HK-2 (cell line): Measurements from ENCODE around the gene LHFPL6.

Experiments
- DNase-seq: peaks from one replicate; pipeline ENCODE4 v3.0.0-alpha.2; 2018; ENCODE audit not compliant: unreplicated experiment

LHFPL6 gene

DNA sequence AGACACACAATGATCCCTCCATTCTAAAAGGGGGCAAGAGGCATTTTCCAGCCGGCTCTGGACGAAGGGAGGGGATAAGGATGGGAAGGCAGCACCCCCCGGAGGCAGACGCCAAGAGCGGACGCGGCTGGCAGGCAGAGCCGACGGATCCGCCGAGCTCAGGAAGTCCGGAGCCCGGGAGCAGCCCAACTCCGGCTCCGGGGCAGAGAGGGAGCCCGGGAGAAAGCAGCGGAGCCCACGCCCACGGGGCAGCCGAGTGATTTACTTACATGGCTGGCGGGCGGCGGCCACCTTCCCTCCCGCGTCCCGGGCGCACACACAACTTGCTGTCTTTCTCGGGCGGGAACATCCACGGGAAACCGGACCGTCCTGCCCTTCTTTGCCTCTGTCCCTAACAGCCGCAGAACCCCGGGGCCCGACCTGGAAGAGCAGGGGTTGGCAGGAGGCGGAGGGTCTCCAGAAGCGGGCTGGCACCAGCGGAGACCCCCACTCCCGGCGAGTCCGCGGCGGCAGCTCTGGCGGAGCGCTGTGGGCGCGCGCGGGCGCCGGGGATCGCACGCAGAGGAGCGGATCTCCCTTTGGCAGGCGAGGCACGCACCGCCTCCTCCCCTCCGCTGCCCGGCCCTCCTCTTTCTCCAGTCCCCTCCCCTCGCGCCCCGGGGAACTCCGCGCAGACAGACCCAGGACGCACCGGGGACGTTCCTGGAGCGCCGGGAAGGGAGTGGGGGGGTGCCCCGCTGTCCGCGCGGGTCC, at the start of gene LHFPL6:
LHFPL6 (minus strand) TSS at position 580 of the 753 bp plus-strand sequence.
- peak; percentile 80 for DNase-seq

DNA sequence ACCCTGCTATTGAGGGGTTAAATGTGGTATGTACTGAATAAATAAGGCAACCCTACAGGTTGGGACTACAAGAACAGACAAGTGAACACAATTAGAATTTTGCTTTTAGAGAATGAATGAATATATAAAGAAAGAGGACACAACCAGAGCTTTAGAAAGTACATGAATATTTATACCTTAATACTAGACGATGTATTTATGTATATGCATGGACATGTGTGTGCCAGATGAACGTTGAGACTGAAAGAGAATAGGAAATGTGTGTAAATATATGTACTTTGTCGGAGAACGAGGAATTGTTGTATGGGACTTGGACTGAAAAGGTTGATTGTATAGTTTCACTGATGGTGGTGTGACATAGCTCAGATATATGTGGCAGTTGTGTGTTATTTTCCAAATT, 43.1 kb upstream of the LHFPL6 start:
- no peak for DNase-seq

DNA sequence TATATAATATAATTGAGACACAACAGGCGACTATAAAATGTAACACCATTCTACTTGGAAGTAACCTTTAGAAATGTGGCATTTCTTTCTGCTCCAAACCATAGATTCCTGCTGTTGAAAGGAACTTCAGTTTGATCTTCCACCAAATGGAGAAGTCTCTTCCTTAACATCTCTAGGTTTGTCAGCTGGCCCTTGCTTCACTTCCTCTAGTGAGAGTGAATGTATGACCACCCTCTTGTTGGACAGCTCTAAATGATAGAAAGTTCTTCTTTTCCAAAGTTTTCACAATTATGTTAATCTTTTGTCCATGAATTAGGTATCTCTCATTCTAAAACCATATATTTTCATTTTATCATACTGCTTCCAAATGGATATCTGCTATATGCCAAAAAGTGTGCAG, 38.7 kb upstream of the LHFPL6 start:
- no peak for DNase-seq

DNA sequence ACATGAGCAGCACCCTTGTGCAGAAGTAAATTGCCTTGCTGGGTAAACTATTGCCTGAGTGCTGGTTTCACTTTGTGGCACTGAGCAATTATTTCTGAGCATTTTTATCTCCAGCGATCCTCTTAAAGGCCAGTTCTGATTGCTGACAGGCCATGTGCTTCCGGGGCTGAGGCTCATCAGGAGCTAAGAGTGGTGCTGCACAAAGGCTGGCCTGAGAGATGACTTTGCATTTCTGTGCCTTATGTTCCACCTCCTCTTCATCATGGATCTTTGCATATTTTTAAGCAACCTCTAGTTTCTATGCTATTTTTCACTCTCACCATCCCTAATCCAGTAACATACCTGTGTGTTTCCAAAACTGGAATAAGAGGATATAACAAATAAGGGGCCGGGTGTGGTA, 34.9 kb upstream of the LHFPL6 start:
- DNase-seq: no peak

DNA sequence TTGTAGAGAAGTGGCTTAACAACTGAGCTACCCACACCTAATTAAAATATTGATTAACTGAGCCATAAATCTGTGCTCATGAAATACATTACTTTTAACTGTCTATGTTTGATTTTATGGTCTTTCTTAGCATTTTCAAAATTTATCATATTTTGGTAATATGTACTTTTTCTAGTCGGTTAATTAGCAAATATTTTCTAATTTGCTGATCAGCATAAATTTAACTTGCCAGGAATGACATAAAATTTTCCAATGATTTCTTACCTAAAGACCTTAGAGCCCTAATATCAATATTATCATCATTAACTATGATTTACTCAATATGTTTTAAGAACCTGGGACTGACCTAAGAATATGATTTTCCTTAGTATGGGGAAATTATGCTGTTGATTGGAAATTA, 32.6 kb upstream of the LHFPL6 start:
- no peak for DNase-seq

DNA sequence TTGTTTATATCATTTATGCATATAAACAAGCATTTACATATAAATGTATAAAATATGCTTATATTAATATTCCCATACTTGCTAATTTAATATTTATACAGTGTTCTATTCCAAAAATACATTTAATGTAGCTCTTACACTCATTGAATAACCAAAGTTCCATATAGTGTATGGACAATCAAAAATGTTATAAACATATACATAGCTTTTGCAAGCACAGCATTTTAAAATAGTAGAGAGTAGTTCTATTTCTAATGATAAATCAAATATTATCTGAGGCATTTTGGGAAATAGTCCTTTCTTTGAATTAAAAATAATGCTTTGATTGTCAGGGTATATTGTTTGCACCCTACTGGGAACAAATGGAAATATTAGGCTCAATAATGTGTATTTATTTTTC, 30.0 kb upstream of the LHFPL6 start:
- no peak for DNase-seq

DNA sequence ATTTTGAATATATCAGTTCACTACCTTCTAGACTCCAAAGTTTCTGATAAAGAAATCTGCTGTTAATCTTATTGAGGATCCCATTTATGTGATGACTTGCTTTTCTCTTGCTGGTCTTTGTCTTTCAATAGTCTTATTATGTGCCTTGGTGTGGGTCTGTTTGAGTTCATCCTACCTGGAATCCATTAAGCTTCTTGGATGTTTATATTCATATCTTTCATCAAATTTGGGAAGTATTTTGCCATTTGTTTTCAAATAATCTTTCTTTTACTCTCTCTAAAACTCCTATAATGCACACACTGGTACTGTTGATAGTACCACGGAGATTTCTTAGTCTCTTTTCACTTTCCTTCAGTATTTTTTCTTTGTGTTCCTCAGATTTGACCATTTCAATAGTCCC, 28.3 kb upstream of the LHFPL6 start:
- no peak for DNase-seq

DNA sequence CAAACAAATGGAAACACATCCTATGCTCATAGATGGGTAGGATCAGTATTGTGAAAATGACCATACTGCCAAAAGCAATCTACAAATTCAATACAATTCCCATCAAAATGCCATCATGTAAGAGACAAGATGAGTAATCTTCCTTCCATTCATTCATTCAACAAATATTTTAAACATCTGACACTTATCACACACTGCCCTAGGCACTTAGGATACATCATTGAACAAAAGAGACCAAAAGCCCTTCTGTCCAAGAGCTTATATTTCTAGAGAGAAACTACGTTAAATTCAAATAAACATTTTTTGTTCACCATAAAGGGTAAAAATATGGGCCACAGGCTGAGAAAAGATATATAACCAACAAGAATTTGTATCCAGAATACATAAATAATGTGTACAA, 20.5 kb upstream of the LHFPL6 start:
- DNase-seq: no peak

DNA sequence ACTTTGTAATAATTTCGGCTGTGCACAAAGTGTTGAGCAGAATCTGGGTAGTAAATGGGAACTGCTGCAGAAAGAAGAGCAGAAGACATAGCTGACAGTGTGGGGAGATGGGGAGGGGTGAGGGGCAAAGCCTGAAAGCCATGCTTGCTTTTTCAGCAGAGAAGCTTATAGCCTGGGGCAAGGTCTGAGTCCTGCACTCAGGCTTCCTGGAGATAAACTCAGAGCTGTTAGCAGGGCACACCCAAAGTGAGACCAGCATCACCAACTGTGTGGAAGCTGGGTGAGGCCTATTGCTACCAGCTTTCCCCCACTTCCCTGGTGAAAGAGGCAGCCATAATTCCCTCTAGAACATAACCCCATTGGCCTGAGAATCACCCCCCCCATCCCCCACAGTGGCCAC, 15.6 kb upstream of the LHFPL6 start:
- no peak for DNase-seq

DNA sequence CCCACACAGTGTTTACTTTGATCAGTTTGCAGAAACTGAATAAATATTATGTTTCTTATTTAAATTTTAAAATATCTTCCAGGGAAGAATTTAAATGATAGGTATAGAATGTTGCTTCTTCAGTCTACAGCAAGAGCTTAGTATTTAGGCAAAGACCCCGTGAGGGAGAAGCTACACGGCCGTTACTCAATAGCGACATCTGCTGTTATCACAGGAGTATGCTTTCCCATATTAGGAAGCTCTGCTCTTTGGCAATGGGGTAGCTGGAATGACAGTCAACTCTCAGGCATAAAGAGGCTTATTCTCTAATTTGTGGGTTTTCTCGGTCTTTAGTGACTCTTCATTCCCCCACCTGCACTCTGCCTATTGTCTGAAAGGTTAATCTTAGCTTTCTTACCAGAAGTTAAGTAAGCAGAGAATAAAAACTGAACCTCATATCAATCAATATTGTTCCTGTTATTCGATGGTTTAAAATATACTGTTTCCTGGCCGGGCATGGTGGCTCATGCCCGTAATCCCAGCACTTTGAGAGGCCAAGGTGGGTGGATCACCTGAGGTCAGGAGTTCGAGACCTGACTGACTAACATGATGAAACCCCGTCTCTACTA, 13.2 kb upstream of the LHFPL6 start:
- DNase-seq: peak; percentile 16

DNA sequence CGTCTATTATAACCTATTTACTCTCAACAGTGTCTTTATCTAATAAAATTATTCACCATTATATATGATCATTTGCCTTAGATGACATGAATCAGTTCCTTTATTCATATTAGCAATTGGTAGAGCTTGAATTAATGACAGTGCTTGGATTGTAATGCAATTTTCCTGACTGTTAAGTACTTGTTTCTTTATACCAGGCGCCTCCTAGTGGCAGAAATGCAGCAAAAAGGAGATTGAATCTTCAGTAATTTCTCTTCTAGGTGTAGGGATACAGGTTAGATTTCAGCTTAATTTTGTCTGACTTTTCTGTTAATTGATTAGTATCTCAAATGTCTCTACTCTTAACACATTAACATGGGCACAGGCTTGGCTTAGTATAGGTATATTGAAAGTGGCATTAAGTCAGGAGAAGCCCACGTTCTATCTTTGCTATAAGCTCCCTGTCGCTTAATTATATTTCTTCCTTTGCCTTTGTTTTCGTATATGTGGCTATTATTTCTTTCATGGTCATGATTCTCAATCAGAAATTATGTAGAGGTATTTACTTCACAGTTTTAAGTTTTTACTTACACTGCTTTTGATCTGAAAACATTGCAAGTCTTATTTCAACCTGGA, 9.1 kb upstream of the LHFPL6 start:
- DNase-seq: peak; percentile 16

DNA sequence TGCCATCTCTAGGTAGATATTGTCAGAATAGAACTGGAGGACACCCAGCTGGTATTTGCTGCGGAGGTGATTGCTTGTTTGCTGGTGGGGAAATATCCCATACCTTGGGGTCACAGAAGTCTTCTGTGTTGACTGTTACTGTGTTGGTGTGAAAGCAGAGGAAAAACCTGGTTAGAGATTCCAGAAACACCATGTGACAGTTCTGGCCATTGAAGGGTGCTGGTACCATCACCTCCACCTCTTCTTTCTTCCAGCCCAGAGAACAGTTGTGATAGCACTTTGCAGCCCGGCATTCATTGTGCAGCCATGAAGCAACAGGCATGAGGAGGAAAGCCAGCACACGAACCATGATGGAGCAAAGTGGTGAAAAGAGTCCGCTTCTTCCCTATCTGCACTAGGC, 4.9 kb upstream of the LHFPL6 start:
- no peak for DNase-seq

DNA sequence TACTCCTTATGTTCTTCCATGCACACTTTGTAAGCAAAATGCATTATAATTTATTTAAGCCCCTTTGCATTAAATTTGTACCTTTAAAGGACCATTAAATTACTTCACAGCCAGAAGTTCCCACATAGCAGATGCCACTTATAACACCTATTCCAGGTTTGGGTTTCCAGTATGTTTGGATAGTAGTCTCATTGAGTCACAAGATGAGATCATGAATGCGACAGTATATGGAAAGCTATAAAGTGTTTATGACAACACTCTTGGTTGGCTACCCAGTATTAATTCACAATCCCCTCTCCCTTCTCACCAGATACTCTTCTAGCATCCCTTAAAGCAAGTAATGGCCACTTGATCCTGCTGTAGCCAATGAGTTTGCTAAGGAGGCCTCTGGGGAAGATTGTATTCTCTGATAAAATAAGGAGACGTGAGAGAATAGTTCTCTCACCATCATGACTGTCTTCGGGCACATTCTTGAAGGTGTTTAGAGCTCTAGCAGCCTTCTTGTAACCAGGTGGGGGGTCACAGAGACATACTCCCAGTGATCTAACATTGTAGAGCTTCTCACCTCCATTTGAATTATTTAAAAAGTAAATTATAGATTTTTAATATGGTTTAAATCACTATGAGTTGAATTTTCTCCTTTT, 2.8 kb upstream of the LHFPL6 start:
- no peak for DNase-seq

DNA sequence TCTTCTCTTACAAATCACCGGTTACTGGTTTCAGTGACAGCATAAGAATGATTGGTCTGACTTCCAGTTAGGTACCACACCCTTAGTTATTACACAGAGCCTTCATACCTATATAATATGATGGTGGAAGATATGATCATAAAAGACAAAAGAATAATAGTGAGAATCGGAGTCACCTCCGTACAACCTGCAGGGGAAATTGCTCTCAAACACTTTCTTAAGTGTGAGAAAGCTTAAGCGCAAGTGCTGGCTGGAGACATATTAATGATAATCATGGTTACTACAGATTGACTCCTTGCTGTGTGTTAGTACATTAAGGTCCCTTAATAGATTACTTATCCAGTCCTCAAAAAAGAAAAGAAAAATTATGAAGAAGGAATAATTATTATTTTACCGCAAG, 1.8 kb upstream of the LHFPL6 start:
- no peak for DNase-seq

DNA sequence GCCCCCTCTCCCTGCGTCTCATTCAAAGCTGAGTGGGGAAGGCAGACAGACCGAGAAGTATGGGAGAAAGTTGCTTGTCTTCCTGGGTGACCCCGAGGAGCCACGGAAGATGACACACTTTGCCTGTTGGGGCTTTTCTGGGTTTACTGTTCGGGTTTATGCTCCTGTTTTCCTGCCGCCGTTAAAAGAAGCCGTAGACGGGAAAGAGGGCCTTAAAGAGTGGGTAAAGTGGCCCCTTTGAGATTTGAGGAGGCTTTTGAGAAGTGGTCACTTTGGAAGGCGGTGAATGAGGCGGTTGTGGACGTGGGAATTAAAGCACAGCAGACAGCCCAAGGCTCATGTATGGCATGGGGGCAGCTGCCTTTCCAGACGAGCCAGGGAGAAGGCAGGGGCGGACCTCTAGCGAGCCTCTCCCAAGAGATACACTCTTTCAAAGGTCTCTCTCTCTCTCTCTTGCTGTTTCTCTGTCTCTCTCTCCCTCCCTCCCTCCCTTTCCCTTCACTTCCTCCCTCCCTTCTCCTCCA, 493 bp upstream of the LHFPL6 start:
- peak; percentile 27 for DNase-seq

DNA sequence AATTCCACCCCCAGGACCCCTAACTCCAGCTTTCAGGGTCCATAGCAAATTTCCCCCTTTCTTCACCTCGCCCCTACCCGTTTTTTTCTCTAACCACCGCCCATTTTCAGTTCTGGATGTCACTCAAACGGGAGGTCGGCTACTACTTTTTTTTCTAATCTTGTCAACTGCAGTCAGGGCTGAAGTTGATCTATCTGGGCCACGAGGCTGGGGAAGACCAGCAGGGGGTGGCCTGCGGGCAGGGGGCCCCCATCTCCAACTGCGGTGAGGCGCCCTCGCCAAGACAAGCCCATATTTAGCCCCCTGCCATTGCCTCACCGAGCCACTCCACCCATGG, 748 bp downstream of the LHFPL6 start:
- DNase-seq: no peak

DNA sequence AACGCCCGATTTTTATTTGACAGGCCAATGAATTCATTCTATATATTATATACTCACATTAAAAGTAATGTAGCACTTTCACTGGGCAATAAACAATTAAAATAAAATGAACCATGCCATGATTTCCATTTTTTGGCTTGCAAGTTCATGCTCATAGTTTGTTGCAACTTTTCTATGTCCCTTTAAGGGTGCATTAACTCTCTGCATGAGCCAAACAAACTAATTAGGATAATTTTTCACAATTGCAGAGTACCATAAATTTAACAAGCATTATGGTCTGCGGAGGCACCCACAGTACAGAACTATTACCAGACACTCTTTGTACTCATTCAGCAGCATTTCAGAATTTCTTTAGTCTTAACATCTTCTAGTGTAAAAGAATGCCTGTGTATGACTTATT, 1.4 kb downstream of the LHFPL6 start:
- no peak for DNase-seq

DNA sequence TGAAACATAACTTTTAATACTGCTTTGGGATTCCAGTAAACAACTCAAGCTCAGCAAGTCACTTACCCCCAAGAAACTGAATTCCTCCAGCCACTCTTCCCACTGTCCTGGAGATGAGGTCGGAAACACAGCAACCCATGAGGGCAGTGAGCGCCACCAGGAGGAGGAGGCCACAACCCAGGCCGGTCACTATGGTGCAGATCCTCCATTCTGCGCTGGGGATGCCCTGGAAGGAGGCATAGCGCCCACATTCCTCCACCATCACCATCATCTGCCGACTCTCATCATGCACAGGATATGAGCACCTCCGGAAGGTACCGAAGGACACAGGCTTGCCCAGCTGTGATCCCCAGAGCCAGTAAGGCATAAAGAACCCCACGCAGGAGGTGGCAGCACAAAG, 2.2 kb downstream of the LHFPL6 start:
- DNase-seq: no peak

DNA sequence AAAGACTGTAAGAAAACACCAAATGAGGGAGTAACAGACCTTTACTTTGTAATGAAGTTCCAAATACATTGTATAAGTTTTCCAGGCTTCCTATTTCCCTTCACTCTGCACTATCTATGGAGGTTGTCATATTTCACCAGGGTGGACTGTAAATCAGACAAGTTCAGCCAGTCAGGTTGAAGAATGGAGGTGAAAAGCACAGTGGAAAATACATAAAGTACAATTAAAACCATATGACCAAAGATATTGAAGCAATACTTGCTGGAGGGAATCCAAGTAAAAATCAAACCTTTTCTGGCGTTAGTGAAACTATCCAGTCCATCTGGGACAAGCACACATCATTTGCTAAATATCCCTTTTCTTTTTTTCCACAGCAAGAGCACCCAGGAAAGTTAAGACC, 3.2 kb downstream of the LHFPL6 start:
- no peak for DNase-seq

DNA sequence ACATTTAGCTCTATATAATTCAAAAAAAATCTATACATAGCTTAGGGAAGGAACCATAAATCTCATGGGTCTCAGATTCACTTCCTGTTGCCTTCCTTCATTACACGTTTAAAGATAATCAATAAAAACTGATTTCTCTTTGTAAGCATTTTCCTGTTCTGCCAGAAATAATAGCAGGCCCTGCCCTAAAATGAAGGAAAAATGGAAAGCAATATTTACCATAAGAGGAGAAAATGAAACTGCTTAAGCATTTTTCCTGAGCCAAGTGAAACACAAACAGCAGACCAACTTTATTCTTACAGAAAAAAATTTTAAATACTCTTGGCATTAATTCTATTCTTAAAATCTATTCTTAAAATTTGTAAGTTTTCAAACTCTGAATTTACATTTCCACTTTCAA, 4.0 kb downstream of the LHFPL6 start:
- DNase-seq: no peak

DNA sequence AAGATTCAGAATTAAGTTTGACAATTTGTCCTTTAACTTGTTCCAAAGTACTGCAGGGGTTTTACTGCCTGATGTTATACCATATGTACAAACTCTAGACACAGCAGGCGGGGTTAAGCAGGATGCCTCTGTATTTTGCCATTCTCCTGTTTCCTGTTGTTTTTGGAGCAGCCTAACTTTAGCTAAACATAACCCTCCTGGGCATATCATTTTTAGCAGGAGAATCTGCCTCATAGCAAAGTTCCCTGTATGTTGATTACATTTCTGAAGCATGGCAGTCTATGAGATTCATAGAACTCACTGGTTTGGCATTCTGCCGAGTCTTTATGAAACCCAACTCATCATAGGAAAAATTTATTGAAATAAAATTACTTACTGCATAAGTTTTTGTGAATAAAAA, 5.2 kb downstream of the LHFPL6 start:
- no peak for DNase-seq

DNA sequence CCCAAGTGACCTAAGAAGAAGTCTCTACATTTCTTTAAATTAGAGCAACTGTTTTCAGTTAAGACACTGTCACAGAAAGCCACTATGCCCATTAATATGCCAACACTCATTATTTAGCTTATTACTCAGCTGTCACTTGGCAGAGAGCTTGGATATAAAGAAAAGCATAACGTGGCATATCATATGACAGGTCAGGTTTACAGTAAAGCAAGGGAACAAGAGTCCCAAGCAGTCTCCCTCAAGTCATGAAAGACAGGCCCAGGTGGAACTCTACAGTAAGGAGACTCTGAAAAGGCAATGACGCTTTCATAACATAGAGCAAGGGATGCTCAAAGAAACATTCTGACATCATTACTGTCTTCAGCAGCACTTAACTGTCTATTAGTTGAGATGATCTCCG, 6.3 kb downstream of the LHFPL6 start:
- no peak for DNase-seq

DNA sequence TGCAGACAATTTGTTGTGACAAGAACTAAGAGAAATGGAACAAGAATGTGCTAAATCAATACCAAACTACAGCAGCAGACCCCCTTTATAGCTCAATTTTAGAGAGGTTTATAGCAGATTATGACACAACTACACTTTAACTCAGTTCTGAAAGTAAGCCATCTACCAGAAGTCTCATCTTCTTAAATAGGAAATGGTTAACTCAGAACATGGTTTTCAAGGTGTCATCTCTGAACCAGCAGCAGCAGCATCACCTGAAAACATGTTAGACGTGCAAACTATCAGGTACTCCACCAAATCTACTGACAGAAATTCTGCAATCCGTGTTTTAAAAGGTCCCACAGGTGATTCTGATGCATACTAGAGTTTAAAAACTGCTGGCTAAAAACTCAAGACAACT, 6.8 kb downstream of the LHFPL6 start:
- DNase-seq: no peak
